ENCODE results near the gene CLEC4F.

CLEC4F gene

GRCh38 chr2:70785137-70785911 lies 35.1 kb downstream of the CLEC4F start:
- DNase-seq (ENCODE audit: low read depth): peak; percentile 20

GRCh38 chr2:70784320-70784719 lies 36.1 kb downstream of the CLEC4F start:
- no peak for DNase-seq (ENCODE audit: low read depth)

- no peak for DNase-seq (ENCODE audit: low read depth)
Measured at GRCh38 chr2:70779911-70780545, 40.4 kb downstream of the CLEC4F start.

- no peak for DNase-seq (ENCODE audit: low read depth)
Measured at GRCh38 chr2:70779491-70779890, 40.9 kb downstream of the CLEC4F start.

GRCh38 chr2:70778676-70779075 lies 41.7 kb downstream of the CLEC4F start:
- DNase-seq (ENCODE audit: low read depth): no peak

GRCh38 chr2:70777450-70777849 lies 42.9 kb downstream of the CLEC4F start:
- no peak for DNase-seq (ENCODE audit: low read depth)

- no peak for DNase-seq (ENCODE audit: low read depth)
Measured at GRCh38 chr2:70776266-70776665, 44.1 kb downstream of the CLEC4F start.

GRCh38 chr2:70775141-70775540 lies 45.3 kb downstream of the CLEC4F start:
- no peak for DNase-seq (ENCODE audit: low read depth)

GRCh38 chr2:70772486-70773155 lies 47.8 kb downstream of the CLEC4F start:
- DNase-seq (ENCODE audit: low read depth): no peak

GRCh38 chr2:70771446-70771845 lies 49.0 kb downstream of the CLEC4F start:
- no peak for DNase-seq (ENCODE audit: low read depth)

GRCh38 chr2:70769450-70769849 lies 50.9 kb downstream of the CLEC4F start:
- DNase-seq (ENCODE audit: low read depth): no peak

- no peak for DNase-seq (ENCODE audit: low read depth)
Measured at GRCh38 chr2:70768590-70769085, 51.8 kb downstream of the CLEC4F start.

- DNase-seq (ENCODE audit: low read depth): peak; percentile 15
Measured at GRCh38 chr2:70767699-70768589, 52.5 kb downstream of the CLEC4F start, which contains the start of gene ADD2. Gene ADD2, minus strand, starts transcription at chr2:70768200. Its CDS starts 61,792 bp downstream, at chr2:70706408.

GRCh38 chr2:70767079-70767698 lies 53.2 kb downstream of the CLEC4F start:
- no peak for DNase-seq (ENCODE audit: low read depth)

GRCh38 chr2:70766357-70767078 lies 53.9 kb downstream of the CLEC4F start:
- no peak for DNase-seq (ENCODE audit: low read depth)

GRCh38 chr2:70765507-70765906 lies 54.9 kb downstream of the CLEC4F start:
- no peak for DNase-seq (ENCODE audit: low read depth)

GRCh38 chr2:70759446-70759845 lies 61.0 kb downstream of the CLEC4F start:
- DNase-seq (ENCODE audit: low read depth): no peak

Measured in iris pigment epithelial cell (primary cell).